HepG2 (cell line): ENCODE results near the gene YWHAH. TPM values are rescaled to one million over a fixed set of nuclear protein-coding genes. Genes with fewer than 3 reads are reported as not detected.

Experiments used
- ETV5 ChIP-seq: IDR thresholded peaks from 2 replicates; pipeline ENCODE4 v1.6.1; 2018; ENCODE audit warnings: missing biosample characterization, missing genetic modification reagents, inconsistent platforms, borderline replicate concordance
- FOXC1 ChIP-seq: sonication (generic); formaldehyde crosslinking; IDR thresholded peaks from 2 replicates; pipeline ENCODE4 v1.8.0; 2022; ENCODE audit warnings: mild to moderate bottlenecking, missing genetic modification reagents, borderline replicate concordance
- ISX ChIP-seq: sonication (generic); formaldehyde crosslinking; conservative IDR thresholded peaks from 2 replicates; pipeline ENCODE4 v1.5.0; 2020; ENCODE audit warnings: missing genetic modification reagents
- JUND ChIP-seq: sonication (generic); formaldehyde crosslinking; IDR thresholded peaks from 2 replicates; pipeline ENCODE4 v1.8.0; 2022; ENCODE audit warnings: mild to moderate bottlenecking, missing genetic modification reagents
- NCOA2 ChIP-seq: sonication (generic); formaldehyde crosslinking; IDR thresholded peaks from 2 replicates; pipeline ENCODE4 v1.8.0; 2022; ENCODE audit warnings: inconsistent platforms
- NCOA5 ChIP-seq: sonication (generic); formaldehyde crosslinking; IDR thresholded peaks from 2 replicates; pipeline ENCODE4 v1.4.0; 2020; ENCODE audit warnings: missing genetic modification reagents
- NR2F2 ChIP-seq: IDR thresholded peaks from 2 replicates; pipeline ENCODE4 v1.6.1; 2012; ENCODE audit warnings: low read depth, inconsistent platforms, borderline replicate concordance
- XBP1 ChIP-seq: sonication (generic); formaldehyde crosslinking; IDR thresholded peaks from 2 replicates; pipeline ENCODE4 v1.5.0; 2020; ENCODE audit warnings: missing genetic modification reagents
- ZMYM4 ChIP-seq: sonication (generic); formaldehyde crosslinking; IDR thresholded peaks from 2 replicates; pipeline ENCODE4 v1.8.1; 2023; ENCODE audit warnings: mild to moderate bottlenecking, missing genetic modification reagents
- ZNF350 ChIP-seq: sonication (generic); formaldehyde crosslinking; IDR thresholded peaks from 2 replicates; pipeline ENCODE4 v1.4.0; 2020; ENCODE audit warnings: mild to moderate bottlenecking, low read depth, missing genetic modification reagents, borderline replicate concordance
- ZNF460 ChIP-seq: sonication (generic); formaldehyde crosslinking; IDR thresholded peaks from 2 replicates; pipeline ENCODE4 v1.5.1; 2020; ENCODE audit warnings: missing genetic modification reagents, mild to moderate bottlenecking, borderline replicate concordance
- ZNF709 ChIP-seq: sonication (generic); formaldehyde crosslinking; IDR thresholded peaks from 2 replicates; pipeline ENCODE4 v1.5.0; 2020; ENCODE audit warnings: mild to moderate bottlenecking, missing genetic modification reagents
- ZNF772 ChIP-seq: sonication (generic); formaldehyde crosslinking; IDR thresholded peaks from 2 replicates; pipeline ENCODE4 v1.5.0; 2020; ENCODE audit warnings: mild to moderate bottlenecking, missing genetic modification reagents
- polyA plus RNA-seq, 8 experiments: library from polyadenylated mRNA; depleted of rRNA in 3 of 8; stranded (reverse) in 7 of 8; unstranded in 1 of 8; fragments of >200 nt; fragmentation: Illumina TruSeq in 4 of 8; extraction: Trizol in 4 of 8; gene quantifications; 2 replicates each; pipeline versions ENCODE4 v1.2.1 to v1.2.3, GENCODE V29; 2011 to 2016; ENCODE audit warnings: low read depth in 4 of 8, missing spikeins in 1 of 8, mixed read lengths in 1 of 8; ENCODE audit not compliant: insufficient read depth in 1 of 8
- total RNA-seq, 5 experiments: library from RNA; depleted of rRNA; stranded (reverse); fragments of >200 nt; fragmentation: Illumina TruSeq; extraction: Trizol; gene quantifications; 2 replicates each; pipeline ENCODE4 v1.2.3, GENCODE V29; 2016; ENCODE audit warnings: low read depth in 1 of 5
- TF ChIP-seq, protein P1 (sequence below): sonication (generic); formaldehyde crosslinking; IDR thresholded peaks from 2 replicates; pipeline ENCODE4 v1.5.1; 2020; ENCODE audit warnings: mild to moderate bottlenecking, missing genetic modification reagents, moderate library complexity
- TF ChIP-seq, protein P2 (sequence below): sonication (generic); formaldehyde crosslinking; IDR thresholded peaks from 2 replicates; pipeline ENCODE4 v1.4.0; 2020; ENCODE audit warnings: missing genetic modification reagents, borderline replicate concordance
- TF ChIP-seq, protein P3 (sequence below): IDR thresholded peaks from 2 replicates; pipeline ENCODE4 v1.6.1; 2016; ENCODE audit warnings: mild to moderate bottlenecking
- TF ChIP-seq, protein P4 (sequence below): sonication (generic); formaldehyde crosslinking; conservative IDR thresholded peaks from 2 replicates; pipeline ENCODE4 v1.5.0; 2020; ENCODE audit warnings: missing genetic modification reagents

Gene YWHAH
- total and polyA plus RNA-seq, 2 of the 13 experiments (the other 11 are each of a cell fraction or from before 2014, with no cell fraction given) = 35.6 to 92.7 TPM

DNA sequence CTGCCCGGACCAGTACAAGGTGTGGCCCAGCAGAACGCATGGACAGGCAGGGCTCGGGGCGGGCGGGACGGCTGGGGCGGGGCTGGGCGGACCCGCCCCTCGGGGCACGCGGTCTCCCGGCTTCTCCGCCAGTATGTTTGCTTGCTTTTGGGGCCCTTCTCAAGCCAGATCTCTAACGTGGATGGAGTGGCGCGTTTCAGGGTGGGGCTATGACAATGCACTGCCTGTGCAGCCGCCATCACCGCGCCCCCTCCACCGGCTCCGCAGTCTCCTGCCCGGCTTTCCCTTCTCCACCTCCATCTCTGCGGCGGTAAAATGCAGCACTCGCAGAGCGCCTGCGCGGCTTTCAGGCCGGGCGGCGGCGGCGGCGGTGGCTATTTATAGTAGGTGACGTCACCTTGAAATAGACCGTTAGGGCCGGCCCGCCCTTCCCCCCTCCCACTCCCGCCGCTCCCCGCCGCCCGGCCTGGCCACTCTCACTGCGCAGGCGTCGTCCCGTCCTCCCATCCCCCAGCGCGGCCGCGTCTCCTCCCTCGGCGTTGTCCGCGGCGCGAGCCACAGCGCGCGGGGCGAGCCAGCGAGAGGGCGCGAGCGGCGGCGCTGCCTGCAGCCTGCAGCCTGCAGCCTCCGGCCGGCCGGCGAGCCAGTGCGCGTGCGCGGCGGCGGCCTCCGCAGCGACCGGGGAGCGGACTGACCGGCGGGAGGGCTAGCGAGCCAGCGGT, at the start of gene YWHAH (continued):
- TF ChIP-seq ZNF772 (CRISPR knock-in tag) (no peak), NCOA2 (0 out of 2 replicates have a peak, but pooled peaks have one; percentile 17), ETV5 (CRISPR knock-in tag) (no peak), JUND (0 out of 2 replicates have a peak, but pooled peaks have one; percentile 42), NCOA5 (no peak), ZNF709 (0 out of 2 replicates have a peak, but pooled peaks have one; percentile 45), ZMYM4 (no peak; the same call in 1 of the 2 replicates), FOXC1 (no peak; the same call in 1 of the 2 replicates), ZNF350 (CRISPR knock-in tag) (peak; percentile 49; the same call in 1 of the 2 replicates), XBP1 (CRISPR knock-in tag) (no peak), ISX (CRISPR knock-in tag) (no peak), NR2F2 (no peak), ZNF460 (CRISPR knock-in tag) (no peak)
- TF ChIP-seq, protein P1, sequence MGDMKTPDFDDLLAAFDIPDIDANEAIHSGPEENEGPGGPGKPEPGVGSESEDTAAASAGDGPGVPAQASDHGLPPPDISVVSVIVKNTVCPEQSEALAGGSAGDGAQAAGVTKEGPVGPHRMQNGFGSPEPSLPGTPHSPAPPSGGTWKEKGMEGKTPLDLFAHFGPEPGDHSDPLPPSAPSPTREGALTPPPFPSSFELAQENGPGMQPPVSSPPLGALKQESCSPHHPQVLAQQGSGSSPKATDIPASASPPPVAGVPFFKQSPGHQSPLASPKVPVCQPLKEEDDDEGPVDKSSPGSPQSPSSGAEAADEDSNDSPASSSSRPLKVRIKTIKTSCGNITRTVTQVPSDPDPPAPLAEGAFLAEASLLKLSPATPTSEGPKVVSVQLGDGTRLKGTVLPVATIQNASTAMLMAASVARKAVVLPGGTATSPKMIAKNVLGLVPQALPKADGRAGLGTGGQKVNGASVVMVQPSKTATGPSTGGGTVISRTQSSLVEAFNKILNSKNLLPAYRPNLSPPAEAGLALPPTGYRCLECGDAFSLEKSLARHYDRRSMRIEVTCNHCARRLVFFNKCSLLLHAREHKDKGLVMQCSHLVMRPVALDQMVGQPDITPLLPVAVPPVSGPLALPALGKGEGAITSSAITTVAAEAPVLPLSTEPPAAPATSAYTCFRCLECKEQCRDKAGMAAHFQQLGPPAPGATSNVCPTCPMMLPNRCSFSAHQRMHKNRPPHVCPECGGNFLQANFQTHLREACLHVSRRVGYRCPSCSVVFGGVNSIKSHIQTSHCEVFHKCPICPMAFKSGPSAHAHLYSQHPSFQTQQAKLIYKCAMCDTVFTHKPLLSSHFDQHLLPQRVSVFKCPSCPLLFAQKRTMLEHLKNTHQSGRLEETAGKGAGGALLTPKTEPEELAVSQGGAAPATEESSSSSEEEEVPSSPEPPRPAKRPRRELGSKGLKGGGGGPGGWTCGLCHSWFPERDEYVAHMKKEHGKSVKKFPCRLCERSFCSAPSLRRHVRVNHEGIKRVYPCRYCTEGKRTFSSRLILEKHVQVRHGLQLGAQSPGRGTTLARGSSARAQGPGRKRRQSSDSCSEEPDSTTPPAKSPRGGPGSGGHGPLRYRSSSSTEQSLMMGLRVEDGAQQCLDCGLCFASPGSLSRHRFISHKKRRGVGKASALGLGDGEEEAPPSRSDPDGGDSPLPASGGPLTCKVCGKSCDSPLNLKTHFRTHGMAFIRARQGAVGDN = peak; percentile 85
- TF ChIP-seq, protein P2, sequence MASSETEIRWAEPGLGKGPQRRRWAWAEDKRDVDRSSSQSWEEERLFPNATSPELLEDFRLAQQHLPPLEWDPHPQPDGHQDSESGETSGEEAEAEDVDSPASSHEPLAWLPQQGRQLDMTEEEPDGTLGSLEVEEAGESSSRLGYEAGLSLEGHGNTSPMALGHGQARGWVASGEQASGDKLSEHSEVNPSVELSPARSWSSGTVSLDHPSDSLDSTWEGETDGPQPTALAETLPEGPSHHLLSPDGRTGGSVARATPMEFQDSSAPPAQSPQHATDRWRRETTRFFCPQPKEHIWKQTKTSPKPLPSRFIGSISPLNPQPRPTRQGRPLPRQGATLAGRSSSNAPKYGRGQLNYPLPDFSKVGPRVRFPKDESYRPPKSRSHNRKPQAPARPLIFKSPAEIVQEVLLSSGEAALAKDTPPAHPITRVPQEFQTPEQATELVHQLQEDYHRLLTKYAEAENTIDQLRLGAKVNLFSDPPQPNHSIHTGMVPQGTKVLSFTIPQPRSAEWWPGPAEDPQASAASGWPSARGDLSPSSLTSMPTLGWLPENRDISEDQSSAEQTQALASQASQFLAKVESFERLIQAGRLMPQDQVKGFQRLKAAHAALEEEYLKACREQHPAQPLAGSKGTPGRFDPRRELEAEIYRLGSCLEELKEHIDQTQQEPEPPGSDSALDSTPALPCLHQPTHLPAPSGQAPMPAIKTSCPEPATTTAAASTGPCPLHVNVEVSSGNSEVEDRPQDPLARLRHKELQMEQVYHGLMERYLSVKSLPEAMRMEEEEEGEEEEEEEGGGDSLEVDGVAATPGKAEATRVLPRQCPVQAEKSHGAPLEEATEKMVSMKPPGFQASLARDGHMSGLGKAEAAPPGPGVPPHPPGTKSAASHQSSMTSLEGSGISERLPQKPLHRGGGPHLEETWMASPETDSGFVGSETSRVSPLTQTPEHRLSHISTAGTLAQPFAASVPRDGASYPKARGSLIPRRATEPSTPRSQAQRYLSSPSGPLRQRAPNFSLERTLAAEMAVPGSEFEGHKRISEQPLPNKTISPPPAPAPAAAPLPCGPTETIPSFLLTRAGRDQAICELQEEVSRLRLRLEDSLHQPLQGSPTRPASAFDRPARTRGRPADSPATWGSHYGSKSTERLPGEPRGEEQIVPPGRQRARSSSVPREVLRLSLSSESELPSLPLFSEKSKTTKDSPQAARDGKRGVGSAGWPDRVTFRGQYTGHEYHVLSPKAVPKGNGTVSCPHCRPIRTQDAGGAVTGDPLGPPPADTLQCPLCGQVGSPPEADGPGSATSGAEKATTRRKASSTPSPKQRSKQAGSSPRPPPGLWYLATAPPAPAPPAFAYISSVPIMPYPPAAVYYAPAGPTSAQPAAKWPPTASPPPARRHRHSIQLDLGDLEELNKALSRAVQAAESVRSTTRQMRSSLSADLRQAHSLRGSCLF = no peak
- TF ChIP-seq, protein P3, sequence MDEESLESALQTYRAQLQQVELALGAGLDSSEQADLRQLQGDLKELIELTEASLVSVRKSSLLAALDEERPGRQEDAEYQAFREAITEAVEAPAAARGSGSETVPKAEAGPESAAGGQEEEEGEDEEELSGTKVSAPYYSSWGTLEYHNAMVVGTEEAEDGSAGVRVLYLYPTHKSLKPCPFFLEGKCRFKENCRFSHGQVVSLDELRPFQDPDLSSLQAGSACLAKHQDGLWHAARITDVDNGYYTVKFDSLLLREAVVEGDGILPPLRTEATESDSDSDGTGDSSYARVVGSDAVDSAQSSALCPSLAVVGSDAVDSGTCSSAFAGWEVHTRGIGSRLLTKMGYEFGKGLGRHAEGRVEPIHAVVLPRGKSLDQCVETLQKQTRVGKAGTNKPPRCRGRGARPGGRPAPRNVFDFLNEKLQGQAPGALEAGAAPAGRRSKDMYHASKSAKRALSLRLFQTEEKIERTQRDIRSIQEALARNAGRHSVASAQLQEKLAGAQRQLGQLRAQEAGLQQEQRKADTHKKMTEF (CRISPR knock-in tag) = peak; percentile 58; the same call in 1 of the 2 replicates
- TF ChIP-seq, protein P4, sequence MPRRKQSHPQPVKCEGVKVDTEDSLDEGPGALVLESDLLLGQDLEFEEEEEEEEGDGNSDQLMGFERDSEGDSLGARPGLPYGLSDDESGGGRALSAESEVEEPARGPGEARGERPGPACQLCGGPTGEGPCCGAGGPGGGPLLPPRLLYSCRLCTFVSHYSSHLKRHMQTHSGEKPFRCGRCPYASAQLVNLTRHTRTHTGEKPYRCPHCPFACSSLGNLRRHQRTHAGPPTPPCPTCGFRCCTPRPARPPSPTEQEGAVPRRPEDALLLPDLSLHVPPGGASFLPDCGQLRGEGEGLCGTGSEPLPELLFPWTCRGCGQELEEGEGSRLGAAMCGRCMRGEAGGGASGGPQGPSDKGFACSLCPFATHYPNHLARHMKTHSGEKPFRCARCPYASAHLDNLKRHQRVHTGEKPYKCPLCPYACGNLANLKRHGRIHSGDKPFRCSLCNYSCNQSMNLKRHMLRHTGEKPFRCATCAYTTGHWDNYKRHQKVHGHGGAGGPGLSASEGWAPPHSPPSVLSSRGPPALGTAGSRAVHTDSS (CRISPR knock-in tag) = no peak
